HG02870 (cell line): ENCODE measurements around the gene MMP14.

Experiments
- ATAC-seq: cut with Tn5 transposase; IDR thresholded peaks from one replicate; pipeline ENCODE4 v1.9.1; 2021; ENCODE audit warnings: mild to moderate bottlenecking, moderate library complexity; ENCODE audit not compliant: unreplicated experiment

MMP14 gene

DNA sequence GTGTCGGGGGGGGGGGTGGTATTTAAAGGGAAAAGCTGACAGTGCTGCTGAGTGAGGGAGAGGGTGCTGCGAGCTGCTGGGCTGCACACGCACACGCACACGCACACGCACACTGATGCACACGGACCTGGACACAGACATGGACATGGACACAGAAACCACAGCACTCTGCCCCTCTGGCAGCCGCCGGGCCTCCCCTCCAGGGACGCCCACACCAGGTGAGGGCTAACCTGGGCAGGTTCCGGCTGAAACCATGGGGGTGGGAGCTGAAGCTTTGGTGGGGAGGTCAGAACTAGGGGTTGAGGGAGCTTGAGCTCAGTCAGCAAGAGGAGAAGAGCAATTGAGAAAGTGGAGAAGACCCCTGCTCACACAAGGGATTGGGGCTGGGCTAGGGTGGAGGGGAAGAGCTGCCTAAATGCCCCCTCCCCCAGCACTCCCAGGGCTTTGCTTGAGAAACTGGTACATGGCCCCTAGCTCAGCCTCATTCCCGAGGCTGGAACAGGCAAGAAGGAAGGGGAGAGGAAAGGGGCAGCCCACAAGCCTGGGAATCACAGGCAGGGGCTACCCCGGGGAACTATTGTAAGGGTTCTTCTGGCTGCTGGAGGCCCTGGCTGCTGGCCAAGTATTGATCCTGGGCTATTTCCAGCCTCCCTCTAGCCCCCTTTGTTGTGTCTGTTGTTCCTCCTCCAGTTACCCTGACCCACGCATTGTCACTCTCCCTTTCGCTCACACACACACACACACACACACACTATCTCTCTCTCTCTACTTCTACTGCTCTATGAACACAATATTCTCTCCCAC lies 47.0 kb downstream of the MMP14 start, which contains the start of gene REM2:
Gene REM2 (plus strand): TSS at position 50 of the 804 bp plus-strand sequence. CDS start 66 bp downstream, at position 116.
- no peak for ATAC-seq

DNA sequence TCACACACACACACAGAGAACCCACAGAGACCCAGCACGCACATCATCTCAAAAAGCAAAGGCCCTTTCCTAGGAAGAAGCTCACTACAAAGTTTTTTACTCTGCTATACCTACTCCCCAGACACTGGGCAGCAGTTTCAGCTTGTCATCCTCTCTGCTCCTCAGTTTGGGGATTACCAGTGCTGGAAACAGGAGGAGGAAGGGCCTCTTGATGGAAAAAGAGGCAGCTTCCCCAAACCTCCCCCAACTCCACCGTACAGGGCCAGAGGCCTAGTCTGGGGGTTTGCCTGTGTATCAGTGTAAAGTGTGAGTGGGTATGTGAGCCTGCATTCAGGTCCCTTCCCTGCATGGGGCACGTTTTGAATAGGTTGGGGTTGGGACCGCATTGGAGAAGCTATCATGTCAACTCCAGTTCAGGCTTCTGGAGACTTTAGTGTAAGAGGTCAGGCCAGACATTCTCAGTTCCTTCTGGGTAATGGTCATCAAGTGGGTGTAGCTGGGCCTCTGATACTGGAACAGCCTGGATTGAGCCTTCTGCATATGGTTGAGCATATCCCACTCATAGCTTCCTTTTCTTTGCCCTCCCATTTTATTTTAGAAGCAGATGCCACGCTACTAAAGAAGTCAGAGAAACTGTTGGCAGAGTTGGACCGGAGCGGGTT lies 47.8 kb downstream of the MMP14 start:
- ATAC-seq: no peak

DNA sequence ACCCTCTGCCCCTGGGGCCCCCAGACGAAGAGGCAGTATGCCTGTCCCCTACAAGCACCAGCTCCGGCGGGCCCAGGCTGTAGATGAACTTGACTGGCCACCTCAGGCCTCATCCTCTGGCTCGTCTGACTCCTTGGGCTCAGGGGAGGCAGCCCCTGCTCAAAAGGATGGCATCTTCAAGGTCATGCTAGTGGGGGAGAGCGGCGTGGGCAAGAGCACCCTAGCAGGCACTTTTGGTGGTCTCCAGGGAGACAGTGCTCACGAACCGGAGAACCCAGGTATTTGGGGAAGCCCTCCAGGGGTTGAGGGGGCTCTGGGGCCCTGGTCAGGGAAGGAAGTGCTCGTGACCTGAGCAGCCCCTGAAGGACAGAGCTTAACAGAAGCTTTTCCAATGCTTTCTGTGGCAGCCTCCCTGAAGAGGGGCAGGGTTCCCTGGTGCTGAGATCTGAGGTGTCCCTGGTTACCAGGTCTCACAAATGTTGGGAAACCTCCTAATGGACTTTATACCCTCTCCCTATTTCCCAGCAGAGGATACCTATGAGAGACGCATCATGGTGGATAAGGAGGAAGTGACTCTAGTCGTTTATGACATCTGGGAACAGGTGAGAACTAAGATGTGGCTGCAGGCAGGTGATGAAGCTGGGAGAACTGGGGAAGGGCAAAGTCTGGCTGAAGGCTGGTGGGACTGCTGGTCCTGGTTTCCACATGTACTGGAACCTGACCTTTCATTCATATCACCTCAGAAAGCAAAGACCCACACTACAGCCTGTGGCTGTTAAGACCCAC lies 48.5 kb downstream of the MMP14 start:
- no peak for ATAC-seq

DNA sequence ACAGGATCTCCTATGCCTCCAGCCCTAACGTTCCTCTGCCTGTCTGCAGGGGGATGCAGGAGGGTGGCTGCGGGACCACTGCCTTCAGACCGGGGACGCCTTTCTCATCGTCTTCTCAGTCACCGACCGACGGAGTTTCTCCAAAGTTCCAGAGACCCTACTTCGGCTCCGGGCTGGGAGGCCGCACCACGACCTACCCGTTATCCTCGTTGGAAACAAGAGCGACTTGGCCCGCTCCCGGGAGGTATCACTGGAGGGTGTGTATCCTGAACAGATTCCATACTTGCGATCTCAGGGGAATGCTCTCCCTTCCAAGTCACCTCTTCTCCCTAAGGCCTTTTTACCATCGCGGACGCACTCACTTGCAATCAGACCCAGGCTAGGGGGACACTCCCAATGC lies 49.6 kb downstream of the MMP14 start:
- ATAC-seq: no peak

DNA sequence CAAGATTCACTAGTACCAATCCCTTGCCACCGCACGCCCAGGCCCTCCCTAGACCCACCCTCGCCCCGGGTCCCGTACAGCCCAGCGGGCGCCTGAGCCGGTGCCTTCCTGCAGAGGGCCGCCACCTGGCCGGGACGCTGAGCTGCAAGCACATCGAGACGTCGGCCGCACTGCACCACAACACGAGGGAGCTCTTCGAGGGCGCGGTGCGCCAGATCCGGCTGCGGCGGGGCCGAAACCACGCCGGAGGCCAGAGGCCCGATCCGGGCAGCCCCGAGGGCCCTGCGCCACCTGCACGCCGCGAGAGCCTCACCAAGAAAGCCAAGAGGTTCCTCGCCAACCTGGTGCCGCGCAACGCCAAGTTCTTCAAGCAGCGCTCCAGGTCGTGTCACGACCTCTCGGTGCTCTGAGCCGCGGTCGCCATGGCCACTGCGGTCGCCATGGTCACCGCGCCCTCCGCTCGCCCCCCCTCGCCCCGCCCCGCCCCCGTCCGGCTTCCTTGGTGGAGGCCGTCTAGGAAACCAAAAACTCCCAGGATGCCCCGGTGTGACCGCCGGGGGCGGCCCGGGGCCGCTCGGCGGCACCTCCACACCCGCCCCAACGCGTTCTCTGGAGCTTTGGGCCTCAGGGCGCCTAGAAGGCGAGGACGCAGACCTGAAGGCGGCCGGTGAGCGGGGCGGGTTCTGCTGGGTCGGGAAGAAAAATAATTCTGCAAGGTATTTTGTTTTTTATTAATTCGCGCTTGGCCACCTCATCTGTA lies 50.3 kb downstream of the MMP14 start:
- peak; percentile 36 for ATAC-seq

DNA sequence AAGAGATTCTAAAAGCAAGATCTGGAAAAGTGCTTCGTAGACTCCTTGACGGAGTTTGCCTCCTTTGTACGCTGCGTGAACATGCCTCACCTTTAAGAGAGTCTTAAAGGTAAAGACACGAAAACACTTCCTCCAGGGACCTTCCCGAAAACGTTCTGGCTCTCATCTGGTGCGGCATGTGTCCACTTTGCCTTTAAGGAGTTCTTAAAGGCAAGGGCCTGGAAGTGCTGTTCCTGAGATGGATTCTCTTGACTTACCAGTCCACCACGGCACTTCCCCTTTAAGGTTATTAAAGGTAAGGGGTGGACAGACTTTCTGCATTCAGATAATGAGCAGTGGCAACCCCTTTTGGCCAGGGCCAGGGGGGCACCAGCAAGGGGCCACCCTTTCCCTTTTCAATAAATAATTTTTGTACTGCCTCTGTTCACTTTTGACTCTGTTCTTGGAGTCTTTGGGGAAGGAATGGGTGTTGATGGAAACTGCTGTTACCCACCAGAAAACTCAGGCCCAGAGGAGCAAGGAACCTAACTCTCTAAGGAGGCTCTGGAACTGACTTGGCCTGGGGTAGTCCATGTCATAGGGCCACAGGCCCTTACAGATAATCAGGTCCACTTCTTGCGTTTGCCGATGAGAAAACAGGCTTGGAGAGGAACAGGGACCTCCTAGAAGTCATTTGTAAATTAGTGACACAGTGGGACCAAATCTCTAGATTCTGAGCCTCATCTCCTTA lies 51.0 kb downstream of the MMP14 start:
- ATAC-seq: peak; percentile 30

DNA sequence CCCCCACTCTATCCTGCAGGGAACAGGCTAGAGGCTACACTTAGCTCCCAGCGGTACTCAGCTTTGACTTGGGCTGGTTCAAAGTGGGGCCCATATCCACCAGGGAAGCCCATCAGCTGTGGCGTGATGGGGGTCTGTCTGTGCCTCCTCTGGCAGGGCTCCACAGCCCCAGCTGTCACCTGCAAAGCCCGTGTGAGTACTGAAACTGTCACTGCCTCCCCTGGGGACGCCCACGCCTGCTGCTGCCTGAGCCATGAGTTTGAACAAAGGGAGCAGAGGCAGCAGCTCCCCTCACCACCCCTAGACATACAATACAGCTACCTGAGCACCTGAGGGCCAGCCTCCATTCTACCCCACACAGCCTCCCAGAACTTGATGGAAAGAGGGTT lies 51.6 kb downstream of the MMP14 start:
- peak; percentile 36 for ATAC-seq

DNA sequence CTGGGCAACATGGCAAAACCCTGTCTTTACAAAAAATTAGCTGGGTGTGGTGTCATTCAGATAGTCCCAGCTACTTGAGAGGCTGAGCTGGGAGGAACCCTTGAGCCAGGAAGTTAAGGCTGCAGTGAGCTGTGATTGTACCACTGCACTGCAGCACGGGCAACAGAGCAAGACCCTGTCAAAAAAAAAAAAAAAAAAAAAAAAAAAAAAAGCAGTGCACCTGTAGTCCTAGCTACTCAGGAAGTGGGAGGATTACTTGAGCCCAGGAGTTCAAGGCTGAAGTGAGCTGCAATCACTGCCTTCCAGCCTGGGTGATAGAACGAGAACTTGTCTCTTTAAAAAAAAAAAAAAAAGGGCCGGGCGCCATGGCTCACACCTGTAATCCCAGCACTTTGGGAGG lies 52.3 kb downstream of the MMP14 start:
- ATAC-seq: no peak

DNA sequence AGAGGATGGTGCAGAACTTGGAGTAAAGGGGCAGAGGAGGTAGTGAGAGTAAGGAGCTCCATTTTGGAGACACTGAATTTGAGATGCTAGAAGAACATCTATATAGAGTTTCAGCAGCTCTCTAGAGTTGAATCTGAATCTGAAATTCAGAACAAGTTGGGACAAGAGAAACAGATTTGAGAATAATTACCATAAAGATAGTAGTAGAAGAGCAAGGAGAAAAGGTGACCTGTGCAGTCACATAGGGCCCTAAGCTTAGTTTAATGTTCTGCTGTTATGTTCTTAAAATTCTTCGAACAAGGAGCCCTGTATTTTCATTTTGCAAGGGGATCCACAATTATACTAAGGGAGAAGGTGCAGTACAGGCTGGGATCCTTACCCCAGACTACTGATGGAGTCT lies 54.0 kb downstream of the MMP14 start:
- no peak for ATAC-seq

DNA sequence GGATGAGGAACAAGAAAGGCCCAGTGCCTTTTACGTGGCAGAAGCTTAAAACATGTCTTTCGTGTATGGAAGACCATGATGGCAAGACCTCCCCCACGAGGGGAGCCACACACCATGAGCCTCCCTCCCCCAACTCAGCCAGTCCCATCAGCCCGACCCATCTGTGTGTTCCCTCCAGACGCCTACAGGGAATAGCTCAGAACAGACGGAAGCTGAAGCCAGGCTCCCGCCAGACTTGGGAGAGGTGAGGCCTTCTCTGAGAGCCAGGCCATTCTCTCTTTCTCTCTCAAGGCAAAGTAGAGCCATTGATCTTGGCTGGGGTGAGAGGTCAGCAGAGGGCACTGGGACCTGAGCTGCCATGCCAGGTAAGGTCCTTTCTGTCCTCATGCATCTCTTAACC lies 56.1 kb downstream of the MMP14 start:
- no peak for ATAC-seq

DNA sequence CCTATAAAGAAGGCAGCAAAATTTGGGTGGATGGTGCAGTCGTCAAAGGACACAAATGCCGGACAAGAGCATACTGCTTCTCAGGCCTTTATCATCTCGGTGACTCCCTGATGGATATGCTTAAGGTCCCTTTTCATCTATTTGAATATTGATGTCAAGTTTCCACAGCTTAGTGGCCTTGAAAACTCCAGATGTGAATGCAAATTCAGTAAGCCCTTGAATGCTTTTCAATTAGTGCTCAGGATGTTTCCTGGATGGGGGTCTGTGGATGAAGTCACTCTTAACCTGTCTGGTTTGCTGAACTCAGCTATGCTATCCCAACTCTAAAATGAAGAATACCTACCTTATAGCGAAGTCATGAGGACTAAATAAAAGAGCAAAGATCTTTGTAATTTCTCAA lies 57.3 kb downstream of the MMP14 start:
- no peak for ATAC-seq

DNA sequence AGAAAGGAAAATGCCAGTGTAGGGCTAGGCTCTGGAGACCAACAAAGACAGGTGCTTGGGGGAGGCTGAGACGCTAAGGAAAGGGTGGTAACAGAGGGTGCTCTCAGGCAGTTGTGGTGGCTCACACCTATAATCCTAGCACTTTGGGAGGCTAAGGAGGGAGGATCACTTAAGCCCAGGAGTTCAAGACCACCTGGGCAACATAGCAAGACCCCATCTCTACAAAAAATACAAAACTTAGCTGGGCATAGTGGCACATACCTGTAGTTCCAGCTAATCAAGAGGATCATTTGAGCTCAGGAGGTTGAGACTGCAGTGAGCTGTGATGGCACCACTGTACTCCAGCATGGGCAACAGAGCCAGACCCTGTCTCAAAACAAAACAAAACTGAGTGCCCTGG lies 59.0 kb downstream of the MMP14 start:
- ATAC-seq: no peak

DNA sequence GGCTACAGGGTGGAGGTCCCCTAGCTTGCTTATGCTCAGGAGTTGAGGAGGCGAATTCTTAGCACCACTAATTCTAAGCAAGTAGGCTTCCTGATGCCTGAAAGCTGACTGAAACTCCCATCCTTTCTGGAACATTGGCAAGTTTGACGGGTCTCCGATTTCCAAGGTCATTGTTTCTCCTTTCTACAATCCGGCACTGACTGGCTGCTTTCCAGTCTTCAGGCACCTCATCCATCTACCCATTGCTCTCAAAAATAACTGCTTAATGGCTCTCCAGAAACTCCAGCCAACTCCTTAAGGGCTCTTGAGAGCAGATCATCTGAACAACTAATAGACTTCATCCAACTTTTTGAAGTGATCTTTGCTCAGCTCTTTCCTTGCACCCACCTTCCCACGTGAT lies 60.0 kb downstream of the MMP14 start:
- ATAC-seq: no peak

DNA sequence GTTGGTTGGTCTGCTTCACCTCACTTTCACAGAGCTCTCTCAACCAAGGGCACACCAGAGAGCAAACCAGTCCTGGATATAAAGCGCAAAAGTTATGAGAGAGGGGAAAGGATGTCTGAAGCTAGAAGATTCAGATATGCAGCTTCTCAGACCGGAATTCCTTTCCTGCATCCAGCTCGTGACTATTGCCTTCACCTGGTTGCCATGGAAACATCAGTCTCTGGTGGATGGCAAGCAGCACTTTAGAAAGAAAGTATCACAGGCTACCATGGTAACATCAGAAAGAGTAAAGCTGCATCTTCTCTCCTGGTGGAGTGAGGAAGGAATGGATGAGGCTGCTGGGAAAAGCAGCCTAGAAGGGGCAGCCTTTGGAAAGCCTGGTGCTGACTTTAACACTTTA lies 60.4 kb downstream of the MMP14 start:
- no peak for ATAC-seq

DNA sequence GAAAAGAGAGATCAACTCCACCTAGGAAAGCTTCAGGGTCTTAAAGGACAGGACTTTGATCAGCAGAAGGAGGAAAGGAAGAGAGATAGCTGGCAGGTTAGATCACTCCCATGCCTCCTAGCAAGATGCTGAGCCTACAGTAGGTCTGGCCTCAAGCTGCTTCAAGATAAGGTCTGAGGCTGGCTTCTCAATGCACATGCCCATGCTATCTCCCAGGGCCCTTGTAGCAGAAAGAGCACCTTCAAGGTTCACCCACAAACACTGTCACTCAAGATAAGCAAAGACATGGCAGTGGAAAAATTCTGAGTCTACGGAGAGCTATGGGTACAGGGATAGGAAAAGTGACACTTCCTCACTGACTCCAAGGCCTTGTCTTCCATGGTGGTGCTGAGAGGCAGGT lies 61.0 kb downstream of the MMP14 start:
- no peak for ATAC-seq
